Measurements from ENCODE around the gene GIMAP1. TPM values are rescaled to one million over a fixed set of nuclear protein-coding genes. Genes with fewer than 3 reads are reported as not detected.

Gene GIMAP1
- total and polyA plus RNA-seq, 2 of the 8 experiments (the other 6 are each of a cell fraction or from before 2014, with no cell fraction given): not detected

GRCh38 chr7:150736864-150737263 is 20.5 kb downstream of the GIMAP1 start:
- ChIA-PET POLR2A (ENCODE audit: partially characterized antibody) (no interaction called here), CTCF (ENCODE audit: partially characterized antibody) (no interaction called here)
- no peak for DNase-seq (ENCODE audit: low read depth in 1 of 2, low spot score in 2 of 2)
- no peak overlapping the region for H3K14ac ChIP-seq (ENCODE audit: insufficient read length)
- H3K4me1 ChIP-seq (replicated peaks in 1 of 4; ENCODE audit: control insufficient read depth in 3 of 4, insufficient read depth in 4 of 4, low read length in 3 of 4): peaks cover 0 to 2% (median 0%) of the 10 kb centered on the region in 4 experiments; a peak in 1 of 7 replicates
- peaks cover 89 to 97% (median 97%) of the 10 kb centered on the region in 4 experiments for H3K27me3 ChIP-seq (replicated peaks in 1 of 4; ENCODE audit: control insufficient read depth in 3 of 4, extremely low read depth in 1 of 4, insufficient read depth in 3 of 4, low read length in 3 of 4)
- H3K27ac ChIP-seq (ENCODE audit: low read depth, low read length): no peak overlapping the region
- H3K9me3 ChIP-seq (ENCODE audit: insufficient read depth in 2 of 2, low read depth in 1 of 2, low read length in 1 of 2): peaks cover 0 to 15% of the 10 kb centered on the region in 2 experiments; a peak in 2 of 4 replicates
- H3K23ac ChIP-seq (ENCODE audit: insufficient read length): no peak overlapping the region
- no peak overlapping the region for H2AK5ac ChIP-seq (ENCODE audit: low read depth, low read length)
- no peaks in the 10 kb centered on the region for H3K23me2 ChIP-seq (ENCODE audit: low read depth, low read length)
- WGBS, 2 experiments (ENCODE audit: extremely low coverage in 1 of 2, insufficient coverage in 1 of 2, insufficient read length in 1 of 2, insufficient replicate concordance in 2 of 2, low coverage in 1 of 2, low lambda C conversion rate in 2 of 2, missing lambda C conversion rate in 1 of 2): 85% methylated on average over 4 of the region's 4 CpGs; no CpG with 5 or more reads in 1 of the 2 experiments
- H2BK15ac ChIP-seq (ENCODE audit: low read length): no peak overlapping the region
- no peak overlapping the region for H3K4ac ChIP-seq (replicated peaks; ENCODE audit: insufficient read length, low read depth, low read length)
- no peaks in the 10 kb centered on the region for H3K79me2 ChIP-seq (ENCODE audit: control insufficient read depth in 1 of 2, insufficient read depth in 2 of 2, low read length in 2 of 2)
- peaks cover 0 to 5% (median 0%) of the 10 kb centered on the region in 4 experiments; a peak in 1 of 8 replicates for H3K36me3 ChIP-seq (ENCODE audit: control insufficient read depth in 2 of 4, insufficient read depth in 4 of 4, low read length in 3 of 4)
- peaks cover 10 to 36% of the 10 kb centered on the region in 2 experiments for H4K20me1 ChIP-seq (replicated peaks in 1 of 2; ENCODE audit: control insufficient read depth in 1 of 2, insufficient read depth in 2 of 2, low read length in 2 of 2)
- H4K5ac ChIP-seq (ENCODE audit: insufficient read length, low read depth, low read length): no peak overlapping the region
- H2BK20ac ChIP-seq (ENCODE audit: low read length): no peak overlapping the region
- H2BK12ac ChIP-seq (ENCODE audit: low read depth, low read length): no peak overlapping the region
- no peak overlapping the region for H3K9ac ChIP-seq (replicated peaks in 1 of 4; ENCODE audit: extremely low read depth in 1 of 4, low read depth in 3 of 4, low read length in 3 of 4)
- no peak overlapping the region for H2BK120ac ChIP-seq (replicated peaks; ENCODE audit: low read depth, low read length)
- no peak for FAIRE-seq
- H2AFZ ChIP-seq (ENCODE audit: low read length): no peak overlapping the region
- H3K18ac ChIP-seq (ENCODE audit: extremely low read depth, low read length): no peak overlapping the region
- no peak for TF ChIP-seq POLR2AphosphoS5 (IDR thresholded peaks at IDR 0.05; ENCODE audit: low read depth, low read length)
- no peak for TF ChIP-seq ASH2L (IDR thresholded peaks at IDR 0.05; ENCODE audit: low read length)
- TF ChIP-seq GABPA (IDR thresholded peaks at IDR 0.05; ENCODE audit: borderline replicate concordance, insufficient read depth, low read length): no peak
- no peak for TF ChIP-seq BACH1 (IDR thresholded peaks at IDR 0.05; ENCODE audit: low read length)
- no peak for TF ChIP-seq CBX8 (IDR thresholded peaks at IDR 0.05; ENCODE audit: borderline replicate concordance, low read depth, low read length)
- TF ChIP-seq TAF1 (IDR thresholded peaks at IDR 0.05; ENCODE audit: low read depth, low read length): no peak
- no peak for TF ChIP-seq ZNF274 (IDR thresholded peaks at IDR 0.05; ENCODE audit: borderline replicate concordance, extremely low read depth, low read length)
- TF ChIP-seq SIN3A (conservative IDR thresholded peaks at IDR 0.05 in 1 of 2, IDR thresholded peaks at IDR 0.05 in 1 of 2; ENCODE audit: low read depth in 1 of 2, low read length in 2 of 2): no peak
- TF ChIP-seq HDAC2 (IDR thresholded peaks at IDR 0.05; ENCODE audit: borderline replicate concordance in 1 of 2, low read depth in 2 of 2, low read length in 2 of 2): no peak
- no peak overlapping the region for H3K4me2 ChIP-seq (ENCODE audit: insufficient read depth in 1 of 2, low read depth in 2 of 2, low read length in 2 of 2)
- no peak overlapping the region for H3K4me3 ChIP-seq (ENCODE audit: extremely low read depth in 1 of 4, insufficient read depth in 2 of 4, low read depth in 3 of 4, low read length in 4 of 4)
- no peak overlapping the region for H4K8ac ChIP-seq (ENCODE audit: extremely low read depth, insufficient read depth, low read length)
- H3K56ac ChIP-seq (replicated peaks; ENCODE audit: insufficient read length, low read depth, low read length): no peak overlapping the region
- H2BK5ac ChIP-seq (ENCODE audit: low read depth, low read length): no peak overlapping the region
- H3K79me1 ChIP-seq (ENCODE audit: low read depth, low read length): no peaks in the 10 kb centered on the region
- H4K91ac ChIP-seq (replicated peaks; ENCODE audit: insufficient read length, low read length): no peak overlapping the region

All from H1 (cell line).